ENCODE results near the gene POU2F3. TPM values are rescaled to one million over a fixed set of nuclear protein-coding genes. Genes with fewer than 3 reads are reported as not detected.
A peak's percentile ranks its signal among the peaks of the same experiment; 100 is the strongest.

Gene POU2F3
- total RNA-seq, 1 experiment from 2014 or later, result not detected

GRCh38 chr11:120221115-120221752 is 18.7 kb upstream of the POU2F3 start:
- in situ Hi-C loops (cut with HindIII; ENCODE audit: low pct_unique_long_range_greater_than_20kb, low sequenced_read_pairs), result no loop called here
- no peak for DNase-seq (ENCODE audit: low read depth)

GRCh38 chr11:120222916-120223315 is 17.0 kb upstream of the POU2F3 start:
- in situ Hi-C loops (cut with HindIII; ENCODE audit: low pct_unique_long_range_greater_than_20kb, low sequenced_read_pairs), result no loop called here
- DNase-seq (ENCODE audit: low read depth), result no peak

GRCh38 chr11:120223793-120224192 is 16.1 kb upstream of the POU2F3 start:
- DNase-seq (ENCODE audit: low read depth), result no peak
- in situ Hi-C loops (cut with HindIII; ENCODE audit: low pct_unique_long_range_greater_than_20kb, low sequenced_read_pairs), result no loop called here

- in situ Hi-C loops (cut with HindIII; ENCODE audit: low pct_unique_long_range_greater_than_20kb, low sequenced_read_pairs), result no loop called here
- no peak for DNase-seq (ENCODE audit: low read depth)
Measured at GRCh38 chr11:120224361-120224760, 15.6 kb upstream of the POU2F3 start.

GRCh38 chr11:120224972-120225909 is 14.7 kb upstream of the POU2F3 start:
- in situ Hi-C loops (cut with HindIII; ENCODE audit: low pct_unique_long_range_greater_than_20kb, low sequenced_read_pairs), result no loop called here
- DNase-seq (ENCODE audit: low read depth), result no peak

GRCh38 chr11:120226242-120226641 is 13.7 kb upstream of the POU2F3 start:
- no peak for DNase-seq (ENCODE audit: low read depth)
- in situ Hi-C loops (cut with HindIII; ENCODE audit: low pct_unique_long_range_greater_than_20kb, low sequenced_read_pairs), result no loop called here

GRCh38 chr11:120226714-120227113 is 13.2 kb upstream of the POU2F3 start:
- in situ Hi-C loops (cut with HindIII; ENCODE audit: low pct_unique_long_range_greater_than_20kb, low sequenced_read_pairs), result no loop called here
- no peak for DNase-seq (ENCODE audit: low read depth)

GRCh38 chr11:120227228-120227852 is 12.6 kb upstream of the POU2F3 start:
- in situ Hi-C loops (cut with HindIII; ENCODE audit: low pct_unique_long_range_greater_than_20kb, low sequenced_read_pairs), result no loop called here
- DNase-seq (ENCODE audit: low read depth), result no peak

- DNase-seq (ENCODE audit: low read depth), result no peak
- in situ Hi-C loops (cut with HindIII; ENCODE audit: low pct_unique_long_range_greater_than_20kb, low sequenced_read_pairs), result no loop called here
Measured at GRCh38 chr11:120228794-120229384, 11.1 kb upstream of the POU2F3 start.

- peak; percentile 12 for DNase-seq (ENCODE audit: low read depth)
- in situ Hi-C loops (cut with HindIII; ENCODE audit: low pct_unique_long_range_greater_than_20kb, low sequenced_read_pairs), result no loop called here
Measured at GRCh38 chr11:120229451-120230424, 10.2 kb upstream of the POU2F3 start.

- no peak for DNase-seq (ENCODE audit: low read depth)
- in situ Hi-C loops (cut with HindIII; ENCODE audit: low pct_unique_long_range_greater_than_20kb, low sequenced_read_pairs), result no loop called here
Measured at GRCh38 chr11:120230433-120231071, 9.4 kb upstream of the POU2F3 start.

- DNase-seq (ENCODE audit: low read depth), result no peak
Measured at GRCh38 chr11:120231963-120232362, 8.0 kb upstream of the POU2F3 start.

GRCh38 chr11:120233207-120233803 is 6.6 kb upstream of the POU2F3 start:
- DNase-seq (ENCODE audit: low read depth), result no peak
- in situ Hi-C loops (cut with HindIII; ENCODE audit: low pct_unique_long_range_greater_than_20kb, low sequenced_read_pairs), result no loop called here

More at GRCh38 chr11:120231963-120232362, 8.0 kb upstream of the POU2F3 start:
- in situ Hi-C loops (cut with HindIII; ENCODE audit: low pct_unique_long_range_greater_than_20kb, low sequenced_read_pairs), result no loop called here

- DNase-seq (ENCODE audit: low read depth), result peak; percentile 42
- in situ Hi-C loops (cut with HindIII; ENCODE audit: low pct_unique_long_range_greater_than_20kb, low sequenced_read_pairs), result no loop called here
Measured at GRCh38 chr11:120235024-120235628, 4.8 kb upstream of the POU2F3 start.

- in situ Hi-C loops (cut with HindIII; ENCODE audit: low pct_unique_long_range_greater_than_20kb, low sequenced_read_pairs), result no loop called here
- peak; percentile 10 for DNase-seq (ENCODE audit: low read depth)
Measured at GRCh38 chr11:120236169-120237107, 3.5 kb upstream of the POU2F3 start.
